HG03280 (cell line): ENCODE data around the gene GUSB.
A peak's percentile ranks its signal among the peaks of the same experiment; 100 is the strongest.
"Not testable (repeated sequence)": the region's sequence is repeated elsewhere in the genome, so short reads cannot be mapped to it uniquely, and the experiment has no call there.

Experiments
- ATAC-seq: cut with Tn5 transposase; IDR thresholded peaks from one replicate; pipeline ENCODE4 v1.9.1; 2021; ENCODE audit warnings: mild to moderate bottlenecking, moderate library complexity; ENCODE audit not compliant: unreplicated experiment

The GUSB gene

DNA sequence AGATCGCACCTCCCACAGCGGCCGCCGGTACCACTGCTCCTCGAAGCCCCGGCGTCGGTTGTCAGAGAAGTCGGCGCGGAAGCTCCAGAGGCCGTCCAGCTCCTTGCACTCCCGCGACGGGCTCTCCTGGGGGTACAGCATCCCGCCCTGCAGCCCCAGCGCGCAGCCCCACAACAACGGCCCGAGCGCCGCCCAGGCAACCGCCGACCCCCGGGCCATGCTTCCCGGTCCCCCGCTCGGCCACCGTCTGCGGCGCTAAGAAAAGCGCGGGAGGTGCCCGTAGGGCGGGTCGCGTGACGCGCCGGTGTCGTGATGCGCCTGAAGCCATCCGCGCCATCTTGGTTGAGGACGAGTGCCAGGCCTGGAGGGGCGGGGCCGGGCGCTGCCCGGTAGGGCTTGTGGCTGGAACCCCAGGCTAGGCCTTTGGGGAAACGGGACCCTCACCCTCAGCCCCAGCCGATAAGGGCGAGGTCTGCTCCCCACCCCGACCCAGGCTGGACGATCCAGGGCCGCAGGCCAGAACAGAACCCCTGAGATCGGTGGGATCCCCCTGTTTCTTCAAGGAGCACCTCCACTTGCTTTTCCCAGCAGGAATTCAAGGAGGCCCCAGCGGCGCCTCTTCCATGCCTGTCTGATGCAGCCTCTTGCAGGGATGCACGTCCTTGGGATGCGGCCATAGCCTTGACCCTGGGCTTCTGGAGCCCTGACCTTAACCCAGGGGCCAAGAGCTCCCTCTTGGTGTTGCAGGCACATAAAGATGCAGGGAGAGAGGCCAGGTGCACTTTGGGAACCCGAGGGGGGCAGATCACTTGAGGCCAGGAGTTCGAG is at the start of gene GUSB:
Gene GUSB, minus strand, starts transcription at position 249 of the 828 bp plus-strand sequence. Its CDS starts 30 bp downstream, at position 219.
- ATAC-seq, result peak; percentile 80

DNA sequence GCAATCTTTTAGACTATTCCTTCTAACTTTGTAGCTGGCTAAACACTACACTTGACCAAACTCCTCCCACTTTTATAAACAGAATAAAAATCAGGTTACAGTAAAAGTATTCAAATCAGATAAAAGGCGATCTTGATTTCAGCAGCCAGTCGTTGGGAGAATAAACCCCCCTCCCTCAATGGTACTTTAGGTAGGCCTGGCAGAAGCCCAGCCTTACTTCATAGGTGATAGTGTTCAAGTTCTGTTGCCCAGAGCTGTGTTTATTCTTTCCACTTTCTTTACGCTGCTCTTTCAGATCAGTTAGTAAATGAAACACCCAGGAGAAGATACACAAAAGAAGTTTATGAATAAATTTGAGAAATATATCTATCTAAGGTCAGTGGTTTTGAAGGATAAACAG is 46.3 kb upstream of the GUSB start:
- not testable (repeated sequence) for ATAC-seq

GRCh38 chr7:66016131-66016461 is 34.1 kb upstream of the GUSB start:
- no peak for ATAC-seq

DNA sequence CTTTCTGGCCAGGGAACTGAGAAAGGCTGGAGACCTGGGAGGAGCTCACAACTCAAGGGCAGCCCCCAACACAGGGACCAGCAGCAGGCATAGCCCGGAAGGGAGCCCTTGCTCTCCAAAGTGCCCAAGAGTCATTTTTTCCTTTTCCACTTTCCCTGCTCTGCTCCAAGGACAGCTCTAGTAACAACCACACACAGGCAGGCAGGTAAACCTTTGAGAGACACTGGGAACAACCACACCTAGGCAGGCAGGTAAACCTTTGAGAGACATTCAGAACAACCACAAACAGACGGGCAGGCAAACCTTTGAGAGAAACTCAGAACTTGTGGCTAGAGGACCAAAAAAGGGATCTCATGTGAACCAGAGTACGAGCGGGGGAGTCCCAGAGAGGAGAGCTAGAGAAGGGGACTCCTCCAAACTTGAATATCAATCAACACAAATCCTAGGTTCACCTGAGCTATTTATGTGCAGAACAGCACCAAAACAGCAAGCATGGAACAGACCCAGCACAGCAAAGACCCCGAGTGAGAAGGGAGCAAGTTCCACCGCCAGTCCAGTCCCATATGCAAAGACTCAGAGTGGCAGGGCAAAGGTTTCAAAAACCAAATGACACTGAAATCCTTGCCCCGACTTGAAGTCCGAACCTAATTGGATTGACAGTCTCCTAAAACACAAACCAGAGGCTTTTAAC is 33.6 kb upstream of the GUSB start:
- no peak for ATAC-seq

DNA sequence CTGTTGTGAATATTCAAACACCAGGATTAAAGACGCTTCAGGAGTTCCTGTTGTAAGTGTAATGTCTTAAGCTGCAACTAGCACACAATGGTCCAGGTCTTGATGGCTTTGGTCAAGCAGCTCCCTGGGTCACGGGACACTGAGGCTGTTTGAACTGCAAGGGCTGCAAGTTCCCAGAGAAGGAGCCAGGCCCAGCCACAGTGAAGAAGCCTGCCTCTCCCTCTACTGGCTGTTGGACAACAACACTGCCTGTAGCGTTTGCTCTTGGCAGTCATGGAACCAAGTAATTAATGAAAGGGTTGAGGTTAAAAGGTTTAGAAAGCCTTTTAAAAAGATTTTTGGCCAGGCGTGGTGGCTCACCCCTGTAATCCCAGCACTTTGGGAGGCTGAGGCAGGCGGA is 31.9 kb upstream of the GUSB start:
- ATAC-seq, result no peak

DNA sequence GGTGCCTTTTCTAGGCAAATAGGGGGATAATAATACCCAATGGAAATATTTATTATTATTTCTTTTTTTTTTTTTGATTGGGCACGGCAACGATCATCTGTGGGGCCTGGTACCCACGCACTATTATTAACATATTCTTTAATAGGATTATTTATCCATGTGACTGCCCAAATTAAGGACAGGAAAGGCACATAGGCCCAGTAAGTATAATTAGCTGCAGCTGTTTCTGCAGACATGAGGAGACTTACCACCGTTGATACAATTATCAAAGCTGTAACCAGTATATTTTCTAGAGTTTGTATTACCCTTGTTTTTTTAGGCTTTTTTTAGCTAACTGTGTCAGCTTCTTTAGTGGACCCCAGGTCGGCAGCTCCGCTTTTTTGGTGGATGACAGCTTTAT is 25.2 kb upstream of the GUSB start:
- ATAC-seq, result no peak

DNA sequence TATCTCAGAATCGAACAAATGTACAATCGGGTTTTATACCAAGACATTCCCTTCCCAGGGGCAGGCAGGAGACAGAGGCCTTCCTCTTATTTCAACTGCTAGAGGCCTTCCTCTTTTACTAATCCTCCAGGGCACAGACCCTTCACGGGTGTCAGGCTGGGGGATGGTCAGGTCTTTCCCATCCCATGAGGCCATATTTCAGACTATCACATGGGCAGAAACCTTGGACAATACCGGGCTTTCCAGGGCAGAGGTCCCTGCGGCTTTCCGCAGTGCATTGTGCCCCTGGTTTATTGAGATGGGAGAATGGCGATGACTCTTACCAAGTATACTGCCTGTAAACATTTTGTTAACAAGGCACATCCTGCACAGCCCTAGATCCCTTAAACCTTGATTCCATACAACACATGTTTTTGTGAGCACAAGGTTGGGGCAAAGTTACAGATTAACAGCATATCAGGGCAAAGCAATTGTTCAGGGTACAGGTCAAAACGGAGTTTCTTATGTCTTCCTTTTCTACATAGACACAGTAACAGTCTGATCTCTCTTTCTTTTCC is 23.2 kb upstream of the GUSB start:
- not testable (repeated sequence) for ATAC-seq

DNA sequence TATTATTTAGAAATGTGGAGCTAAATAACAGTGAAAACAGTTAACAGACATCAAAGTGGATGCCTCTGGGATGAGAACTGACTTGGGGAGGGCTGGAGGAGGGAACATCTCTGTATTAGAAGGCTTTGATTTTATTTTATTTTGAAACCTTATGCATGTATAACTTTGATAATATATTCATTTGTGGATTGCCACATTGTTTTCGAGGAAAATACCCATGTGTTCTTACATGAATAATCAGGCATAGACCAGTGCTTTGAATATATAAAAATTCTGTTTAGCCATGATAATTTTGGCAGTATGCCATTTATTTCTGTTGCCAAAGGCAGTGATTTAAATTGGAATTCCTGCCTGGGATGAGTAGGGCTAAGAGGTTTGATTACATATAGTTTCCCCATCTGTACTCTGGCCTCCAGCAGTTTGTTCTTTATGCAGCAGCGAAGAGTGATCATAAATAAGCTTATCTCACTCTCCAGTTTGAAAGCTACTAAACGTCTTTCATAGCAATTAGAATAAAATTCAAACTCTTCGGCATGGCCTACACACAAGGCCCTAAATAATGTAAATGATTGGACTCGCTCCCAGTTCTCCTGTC is 18.9 kb upstream of the GUSB start:
- ATAC-seq, result not testable (repeated sequence)

GRCh38 chr7:65994984-65995383 is 13.0 kb upstream of the GUSB start:
- ATAC-seq, result not testable (repeated sequence)

DNA sequence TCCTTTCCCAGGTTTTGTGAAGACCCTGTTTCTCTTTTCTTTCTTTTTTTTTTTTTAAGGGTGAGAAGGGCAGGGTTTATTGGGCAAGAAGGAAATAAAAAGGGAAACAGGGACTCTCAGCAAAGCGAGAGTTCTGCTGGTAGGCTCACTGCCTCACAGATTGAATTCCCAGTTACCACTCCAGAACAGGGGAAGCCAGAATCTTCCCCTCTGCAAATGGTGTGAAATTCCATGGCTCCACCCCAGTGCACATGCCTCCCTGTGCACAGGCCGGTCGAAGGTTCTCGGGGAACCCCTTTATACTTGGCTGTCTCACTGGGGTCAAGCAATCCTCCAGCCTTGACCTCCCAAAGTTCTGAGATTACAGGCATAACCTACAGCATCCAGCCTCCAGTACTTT is 10.5 kb upstream of the GUSB start:
- ATAC-seq, result no peak

- ATAC-seq, result not testable (repeated sequence)
Measured at GRCh38 chr7:65991829-65992228, 9.8 kb upstream of the GUSB start.

DNA sequence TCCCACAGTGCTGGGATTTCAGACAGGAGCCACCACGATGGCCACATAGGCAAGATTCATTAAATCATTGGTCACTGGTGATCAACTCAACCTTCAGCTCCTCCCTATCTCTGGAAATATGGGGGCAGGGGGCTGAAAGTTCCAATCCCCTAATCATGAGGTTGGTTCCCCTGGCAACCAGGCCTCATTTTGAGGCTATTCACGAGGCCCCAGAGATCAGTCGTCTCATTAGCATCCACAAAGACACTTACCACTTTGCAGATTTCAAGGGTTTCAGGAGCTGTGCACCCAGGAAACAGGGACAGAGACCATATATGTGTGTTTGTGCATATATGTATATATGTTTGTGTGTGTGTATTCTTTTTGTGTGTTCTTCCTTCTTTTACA is 7.7 kb upstream of the GUSB start:
- ATAC-seq, result no peak

GRCh38 chr7:65988503-65988902 is 6.5 kb upstream of the GUSB start:
- ATAC-seq, result not testable (repeated sequence)

- ATAC-seq, result no peak
Measured at GRCh38 chr7:65988084-65988483, 6.1 kb upstream of the GUSB start.

DNA sequence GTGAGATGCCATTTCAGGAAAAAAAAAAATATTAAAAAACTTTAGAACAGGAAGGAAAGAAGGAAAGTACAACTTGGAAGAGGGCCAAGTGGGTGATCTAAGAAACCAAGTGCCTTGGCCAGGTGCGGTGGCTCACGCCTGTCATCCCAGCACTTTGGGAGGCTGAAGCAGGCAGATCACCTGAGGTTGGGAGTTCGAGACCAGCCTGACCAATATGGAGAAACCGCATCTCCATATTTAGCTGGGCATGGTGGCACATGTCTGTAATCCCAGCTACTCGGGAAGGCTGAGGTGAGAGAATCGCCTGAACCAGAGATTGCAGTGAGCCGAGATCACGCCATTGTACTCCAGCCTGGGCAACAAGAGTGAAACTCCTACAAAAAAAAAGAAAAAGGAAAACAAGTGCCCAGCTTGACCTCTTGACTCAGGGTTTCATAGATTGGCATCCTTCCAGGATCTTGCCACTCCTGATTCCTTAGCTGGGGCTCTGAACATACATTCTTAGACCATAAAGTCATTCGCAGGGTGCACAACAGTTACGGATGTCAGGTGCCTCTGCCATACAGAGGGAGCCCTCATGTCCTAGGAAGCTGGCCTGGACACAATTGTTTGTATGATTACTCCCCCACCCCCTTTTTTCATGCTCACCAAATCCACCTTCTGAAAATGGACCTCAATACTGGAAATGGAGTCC is 2.1 kb upstream of the GUSB start:
- no peak for ATAC-seq

DNA sequence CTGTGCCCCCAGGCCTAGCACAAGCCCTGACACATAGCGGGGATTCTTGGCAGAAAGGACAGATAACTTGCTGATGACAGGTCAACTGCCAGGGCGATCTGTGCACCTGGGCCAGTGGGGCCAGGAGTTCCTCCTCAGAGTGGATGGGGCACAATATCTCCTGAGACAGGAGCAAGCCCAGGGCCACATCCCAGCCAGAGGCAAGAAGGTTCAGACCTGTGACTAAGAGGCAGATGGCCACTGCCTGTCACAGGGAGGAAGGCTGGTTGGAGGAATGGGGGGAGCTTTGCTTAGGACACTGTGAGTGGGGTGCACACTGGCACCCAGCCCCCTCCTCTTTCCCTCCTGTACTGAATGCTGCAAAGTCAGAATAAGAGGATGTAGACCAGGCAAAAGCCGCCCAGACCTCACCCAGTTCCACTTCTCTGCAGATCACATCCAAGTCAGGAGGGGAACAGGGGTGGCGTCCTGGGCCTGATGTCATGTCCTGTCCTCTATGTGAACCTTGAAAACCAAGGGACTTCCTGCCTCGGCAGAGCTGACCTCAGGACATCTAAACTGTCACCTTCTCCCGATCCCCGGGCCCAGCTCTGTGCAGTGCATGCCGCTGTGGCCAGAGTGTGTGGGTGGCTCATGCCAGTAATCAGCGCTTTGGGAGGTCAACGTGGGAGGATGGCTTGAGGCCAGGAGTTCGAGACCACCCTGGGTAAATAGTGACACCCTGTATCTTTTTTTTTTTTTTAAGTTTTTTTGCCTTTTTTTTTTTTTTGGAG is 1.3 kb downstream of the GUSB start:
- ATAC-seq, result peak; percentile 68

- ATAC-seq, result no peak
Measured at GRCh38 chr7:65979583-65980477, 2.2 kb downstream of the GUSB start.

DNA sequence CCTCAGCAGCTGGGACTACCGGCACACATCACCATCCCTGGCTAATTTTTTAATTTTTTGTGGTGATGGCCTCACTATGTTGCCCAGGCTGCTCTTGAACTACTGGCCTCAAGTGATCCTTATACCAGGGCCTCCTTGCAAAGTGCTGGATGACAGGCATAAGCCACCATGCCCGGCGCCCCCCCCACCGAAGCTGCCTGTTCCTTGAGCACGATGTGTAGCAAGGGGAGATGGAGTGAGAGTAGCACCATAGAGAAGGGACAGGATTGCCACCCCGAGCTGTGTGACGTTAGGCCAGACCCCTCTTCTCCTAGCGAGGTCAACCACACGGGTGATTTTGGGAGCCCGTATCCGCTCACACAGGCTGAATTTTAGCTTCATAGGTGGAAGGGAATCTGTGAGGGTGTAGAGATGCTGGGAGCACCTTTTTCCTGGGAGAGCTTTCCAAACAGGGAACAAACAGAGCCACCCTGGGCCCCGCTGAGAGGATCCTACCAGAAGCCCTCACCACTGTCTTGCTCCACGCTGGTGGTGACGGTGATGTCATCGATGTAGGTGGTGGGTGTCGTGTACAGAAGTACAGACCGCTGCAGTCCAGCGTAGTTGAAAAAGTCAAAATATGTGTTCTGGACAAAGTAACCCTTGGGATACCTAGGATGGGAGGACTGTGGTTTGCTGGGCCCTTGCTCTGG is 3.0 kb downstream of the GUSB start:
- no peak for ATAC-seq
